H1 (cell line): ENCODE results near the gene TEAD2.

Experiments used
- EP300 ChIP-seq, 2 experiments: IDR thresholded peaks; 1 replicate in 1 of 2; 2 replicates in 1 of 2; pipeline ENCODE4 v1.6.1; 2011 to 2012; ENCODE audit warnings: low read depth in 2 of 2, low read length in 2 of 2, mild to moderate bottlenecking in 2 of 2, borderline replicate concordance in 1 of 2, inconsistent platforms in 1 of 2, moderate library complexity in 1 of 2
- HDAC6 ChIP-seq: IDR thresholded peaks from one replicate; pipeline ENCODE4 v1.7.1; 2012; ENCODE audit warnings: low read depth, mild to moderate bottlenecking, inconsistent platforms, low read length, moderate library complexity

DNA sequence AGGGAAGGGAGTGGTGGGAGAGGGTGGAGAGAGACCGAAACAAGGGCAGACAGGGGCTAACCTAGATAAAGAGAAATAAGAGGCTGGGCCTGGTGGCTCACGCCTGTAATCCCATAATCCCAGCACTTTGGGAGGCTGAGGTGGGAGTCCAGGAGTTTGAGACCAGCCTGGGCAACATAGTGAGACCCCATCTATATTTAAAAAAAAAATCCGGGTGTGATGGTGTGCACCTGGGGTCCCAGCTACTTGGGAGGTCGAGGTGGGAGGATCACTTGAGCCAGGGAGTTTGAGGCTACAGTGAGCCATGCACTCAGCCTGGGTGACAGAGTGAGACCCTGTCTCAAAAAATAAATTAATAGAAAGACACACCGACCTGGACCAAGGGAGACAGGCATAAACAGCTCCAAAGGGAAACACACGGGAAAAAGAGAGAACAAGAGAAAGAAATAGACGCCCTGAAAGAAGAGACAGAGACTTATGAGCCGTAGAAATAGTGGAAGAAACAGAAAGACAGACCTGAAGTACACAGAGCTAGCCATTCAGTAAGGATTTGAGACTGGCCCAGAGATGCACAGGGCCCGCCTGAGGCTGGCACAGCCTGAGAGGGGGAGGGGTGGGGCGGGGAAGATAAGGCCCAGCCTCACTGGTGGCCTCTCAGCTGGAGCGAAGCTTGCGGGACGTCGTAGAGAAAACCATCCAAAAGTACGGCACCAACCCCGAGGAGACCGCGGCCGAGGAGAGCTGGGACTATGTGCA lies 24.8 kb downstream of the TEAD2 start:
- TF ChIP-seq HDAC6 (no peak), EP300 (IDR thresholded peaks at IDR 0.05; ENCODE audit: borderline replicate concordance in 1 of 2, low read depth in 2 of 2, low read length in 2 of 2) (no peak)
